Endometrium (tissue), 2 donors: ENCODE data around the gene ARHGAP9.

Source experiments
- FAIRE-seq: peaks from 2 replicates; lab custom pipeline; 2012; peaks lifted over from hg19 to GRCh38; lab: Jason Lieb, UNC
- donor health status: control.
- donor health status: control.

Gene ARHGAP9

DNA sequence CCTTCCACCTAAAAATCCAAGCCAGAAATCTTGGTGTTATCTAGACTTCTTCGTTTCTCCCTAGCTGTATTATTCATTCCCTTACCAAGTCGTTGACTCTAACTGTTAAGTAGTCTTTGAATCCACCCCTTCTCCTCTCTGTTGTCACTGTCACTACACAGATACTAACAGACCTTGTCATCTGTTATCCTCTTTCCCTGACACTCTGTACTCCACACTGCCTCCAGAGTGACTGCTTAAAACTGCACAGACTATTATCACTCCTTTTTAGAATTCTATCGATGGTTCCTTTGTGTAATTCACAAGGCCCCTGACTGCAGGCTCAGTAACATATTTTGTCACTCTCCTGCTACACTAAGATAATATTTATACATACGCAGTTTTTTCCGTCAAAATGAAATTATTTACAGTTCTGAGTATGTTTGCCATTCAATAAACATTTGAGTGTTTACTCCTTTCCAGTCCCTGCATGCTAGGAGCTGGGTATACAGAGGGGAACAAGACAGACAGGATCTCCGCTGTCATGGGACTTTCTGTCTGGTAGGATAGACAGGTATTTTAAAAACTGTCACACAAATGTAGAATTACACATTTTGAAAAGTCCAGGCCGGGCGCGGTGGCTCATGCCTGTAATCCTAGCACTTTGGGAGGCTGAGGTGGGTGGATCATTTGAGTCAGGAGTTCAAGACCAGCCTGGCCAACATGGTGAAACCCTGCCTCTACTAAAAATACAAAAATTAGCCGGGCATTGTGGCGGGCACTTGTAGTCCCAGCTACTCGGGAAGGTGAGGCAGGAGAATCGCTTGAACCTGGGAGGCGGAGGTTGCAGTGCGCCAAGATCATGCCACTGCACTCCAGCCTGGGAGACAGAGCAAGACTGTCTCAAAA lies 12.0 kb upstream of the ARHGAP9 start:
- FAIRE-seq, result no peak

DNA sequence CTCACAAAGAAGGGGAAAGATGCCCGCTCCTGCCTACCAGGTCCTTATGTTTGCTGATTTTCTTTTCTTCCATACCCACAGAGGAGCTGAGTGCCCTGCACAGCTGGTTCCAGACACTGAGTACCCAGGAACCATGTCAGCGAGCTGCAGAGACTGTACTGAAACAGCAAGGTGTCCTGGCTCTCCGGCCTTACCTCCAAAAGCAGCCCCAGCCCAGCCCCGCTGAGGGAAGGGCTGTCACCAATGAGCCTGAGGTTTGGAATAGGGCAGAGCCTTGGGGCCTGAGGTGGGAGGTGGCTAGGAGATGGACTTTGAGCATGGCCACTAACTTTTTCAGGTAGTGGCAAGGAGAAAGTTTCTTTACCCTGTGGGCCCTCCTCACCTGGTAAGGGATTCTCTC lies 10.5 kb upstream of the ARHGAP9 start:
- FAIRE-seq, result no peak

DNA sequence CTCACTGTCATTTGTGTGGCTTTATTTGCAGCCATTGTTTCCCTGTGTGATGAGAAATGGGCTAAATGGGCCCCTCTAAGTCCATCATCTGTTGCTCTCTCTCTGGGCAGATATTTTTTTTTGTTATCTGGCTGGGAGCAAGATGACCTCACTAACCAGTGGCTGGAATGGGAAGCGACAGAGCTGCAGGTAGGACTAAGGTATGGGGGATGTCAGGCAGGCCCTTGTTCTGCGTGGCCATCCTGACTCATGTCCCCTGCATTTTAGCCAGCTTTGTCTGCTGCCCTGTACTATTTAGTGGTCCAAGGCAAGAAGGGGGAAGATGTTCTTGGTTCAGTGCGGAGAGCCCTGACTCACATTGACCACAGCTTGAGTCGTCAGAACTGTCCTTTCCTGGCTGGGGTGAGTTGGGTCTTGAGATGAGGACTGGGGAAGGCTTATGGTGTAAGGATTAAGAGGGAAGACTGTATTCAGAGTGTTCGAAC lies 9.5 kb upstream of the ARHGAP9 start:
- no peak for FAIRE-seq

DNA sequence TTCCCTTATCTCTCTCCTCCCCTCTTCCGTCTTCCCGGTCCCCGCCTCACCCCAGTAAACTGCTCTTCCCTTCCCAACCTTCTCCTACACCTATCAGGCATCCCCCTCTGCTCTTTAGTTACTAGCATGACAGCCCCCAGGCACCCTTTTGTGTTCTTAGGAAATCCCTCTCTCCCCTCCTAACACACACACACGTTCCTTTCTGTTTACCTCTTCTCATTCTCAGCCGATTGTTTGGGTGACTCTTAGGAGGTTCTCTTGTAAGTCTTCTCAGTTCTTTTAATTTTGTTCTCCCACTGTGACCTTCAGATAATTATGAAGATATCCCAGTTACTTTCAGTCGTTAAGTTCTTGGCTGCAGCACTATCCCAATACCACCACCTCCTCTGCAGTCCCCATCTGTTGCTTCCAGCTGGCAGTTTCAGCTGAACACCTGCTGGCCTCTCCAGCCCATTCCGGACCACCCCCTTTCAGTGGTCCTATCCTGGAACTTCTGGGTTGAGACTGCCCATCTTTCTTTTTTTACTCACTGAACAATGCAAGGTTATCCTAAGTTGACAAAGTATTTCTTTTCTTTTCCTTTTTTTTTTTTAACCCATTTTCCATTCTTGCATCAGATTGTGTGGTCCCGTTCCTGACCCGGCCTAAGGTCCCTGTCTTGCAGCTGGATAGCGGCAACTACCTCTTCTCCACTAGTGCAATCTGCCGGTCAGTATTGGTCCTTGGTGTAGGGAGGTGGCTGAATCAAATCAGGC lies 8.9 kb upstream of the ARHGAP9 start:
- FAIRE-seq, result no peak

DNA sequence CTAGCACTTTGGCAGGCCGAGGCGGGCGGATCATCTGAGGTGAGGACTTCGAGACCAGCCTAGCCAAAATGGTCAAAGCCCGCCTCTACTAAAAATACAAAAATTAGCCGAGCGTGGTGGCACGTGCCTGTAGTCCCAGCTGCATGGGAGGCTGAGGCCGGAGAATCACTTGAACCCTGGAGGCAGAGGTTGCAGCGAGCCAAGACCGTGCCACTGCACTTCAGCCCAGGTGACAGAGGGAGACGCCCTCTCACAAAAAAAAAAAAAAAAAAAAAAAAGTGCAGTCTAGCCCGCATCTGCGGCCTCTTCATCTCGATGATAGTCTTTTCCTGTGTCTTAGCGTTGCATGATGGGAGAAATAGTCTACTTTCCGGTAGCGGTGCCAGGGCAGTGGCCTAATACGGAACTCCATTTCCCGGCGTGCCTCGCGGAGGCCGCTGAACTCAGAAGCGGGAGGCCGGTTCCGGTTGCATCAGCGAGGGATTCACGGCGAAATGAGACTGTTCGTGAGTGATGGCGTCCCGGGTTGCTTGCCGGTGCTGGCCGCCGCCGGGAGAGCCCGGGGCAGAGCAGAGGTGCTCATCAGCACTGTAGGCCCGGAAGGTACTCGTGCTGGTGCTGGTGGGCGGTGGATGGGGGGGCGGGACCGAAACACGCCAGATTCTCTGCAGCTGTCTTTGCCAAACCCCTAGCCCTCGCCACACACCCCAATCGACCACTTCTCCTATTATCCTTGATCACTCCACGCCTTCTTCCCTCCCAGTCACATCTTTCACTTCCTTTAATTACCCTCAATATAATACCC lies 8.1 kb upstream of the ARHGAP9 start, which contains the start of gene MARS1:
Gene MARS1, plus strand, starts transcription at position 472 of the 805 bp plus-strand sequence. Its CDS starts 23 bp downstream, at position 495.
- peak; percentile 87 for FAIRE-seq

DNA sequence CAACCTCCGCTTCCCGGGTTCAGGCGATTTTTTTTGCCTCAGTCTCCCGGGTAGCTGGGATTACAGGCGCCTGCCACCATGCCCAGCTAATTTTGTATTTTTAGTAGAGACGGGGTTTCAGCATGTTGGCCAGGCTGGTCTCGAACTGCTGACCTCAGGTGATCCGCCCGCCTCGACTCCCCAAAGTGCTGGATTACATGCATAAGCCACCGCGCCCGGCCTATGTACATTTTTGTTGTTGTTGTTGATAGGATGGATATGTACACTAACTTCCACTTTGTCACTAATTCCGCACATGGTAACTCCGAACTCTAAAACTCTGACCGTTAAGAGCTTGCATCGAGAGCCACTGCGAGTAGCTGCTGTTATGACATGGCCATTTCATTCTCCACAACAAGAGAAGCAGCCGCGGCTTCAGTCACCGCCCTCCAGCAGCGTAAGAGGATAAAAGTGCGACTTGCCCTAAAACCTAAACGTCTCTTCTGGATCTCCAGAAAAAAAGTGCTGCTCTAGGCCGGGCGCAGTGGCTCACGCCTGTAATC lies 7.5 kb upstream of the ARHGAP9 start:
- FAIRE-seq, result no peak

DNA sequence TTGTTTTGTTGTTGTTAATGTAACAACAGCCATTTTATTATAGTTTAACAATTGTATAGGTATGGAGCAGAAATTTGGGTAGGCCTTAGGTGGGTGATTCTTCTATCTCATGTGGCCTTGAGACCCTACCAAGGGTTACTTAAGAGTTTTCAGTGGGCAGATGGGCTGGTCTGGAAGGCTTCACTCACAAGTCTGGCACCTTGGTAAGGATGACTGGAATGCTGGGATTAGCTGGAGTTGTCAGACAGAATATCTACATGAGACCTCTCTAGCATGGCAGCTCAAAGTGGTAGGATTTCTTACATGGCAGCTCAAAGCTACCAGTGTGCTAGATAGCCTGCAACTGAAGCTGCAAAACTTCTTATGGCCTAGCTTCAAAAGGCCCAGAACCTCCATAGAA lies 6.0 kb upstream of the ARHGAP9 start:
- FAIRE-seq, result no peak

DNA sequence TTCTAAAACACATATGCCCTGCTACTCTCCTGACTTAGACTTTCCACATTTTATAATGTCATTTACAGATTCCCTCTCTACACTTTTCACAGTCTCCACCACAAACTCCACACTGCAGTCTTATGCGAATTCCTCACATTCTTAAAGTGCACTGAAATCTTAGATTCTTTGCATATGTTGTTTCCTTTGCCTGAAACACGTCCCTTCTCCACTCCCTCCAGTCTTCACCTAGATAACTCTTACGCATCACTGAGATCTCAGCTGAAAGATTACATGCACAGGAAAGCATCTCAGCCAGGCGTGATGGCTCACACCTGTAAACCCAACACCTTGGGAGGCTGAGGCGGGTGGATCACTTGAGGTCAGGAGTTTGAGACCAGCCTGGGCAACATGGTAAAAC lies 3.8 kb upstream of the ARHGAP9 start:
- FAIRE-seq, result no peak

DNA sequence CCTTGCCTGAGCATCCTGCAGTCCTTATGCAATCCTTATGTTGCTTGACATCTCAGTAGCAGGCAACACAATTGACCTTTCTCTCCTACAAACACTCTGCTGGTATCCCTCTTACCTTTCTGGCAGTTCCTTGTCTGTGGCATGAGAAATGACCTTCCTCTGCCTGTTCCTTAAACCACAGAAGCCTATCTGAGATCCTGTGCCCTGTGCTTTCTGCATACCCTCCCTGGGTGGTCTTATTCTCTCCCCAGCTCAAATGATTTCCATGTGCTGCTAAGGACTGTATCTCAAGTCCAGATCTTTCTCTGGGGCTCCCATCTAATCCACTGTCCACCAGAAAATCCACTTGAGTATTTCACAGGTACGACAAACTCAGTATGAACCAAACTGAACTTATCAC lies 2.0 kb upstream of the ARHGAP9 start:
- FAIRE-seq, result no peak

DNA sequence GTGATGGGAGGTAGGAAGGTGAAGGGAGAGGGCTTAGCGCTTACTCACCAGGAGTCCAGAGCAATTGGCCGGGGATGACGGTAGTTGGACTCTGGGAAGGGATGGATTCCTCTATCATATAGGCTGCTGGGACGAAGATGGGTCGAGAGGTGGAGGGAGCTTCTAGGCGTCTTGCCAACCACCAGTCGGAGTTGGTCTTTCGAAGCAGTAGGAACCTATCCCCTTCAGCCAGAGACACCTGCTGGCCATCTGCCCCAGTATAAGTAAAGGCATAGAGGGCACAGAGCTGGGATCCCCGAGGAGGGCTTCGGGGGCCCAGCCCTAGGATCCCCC lies 657 bp downstream of the ARHGAP9 start:
- FAIRE-seq, result no peak

DNA sequence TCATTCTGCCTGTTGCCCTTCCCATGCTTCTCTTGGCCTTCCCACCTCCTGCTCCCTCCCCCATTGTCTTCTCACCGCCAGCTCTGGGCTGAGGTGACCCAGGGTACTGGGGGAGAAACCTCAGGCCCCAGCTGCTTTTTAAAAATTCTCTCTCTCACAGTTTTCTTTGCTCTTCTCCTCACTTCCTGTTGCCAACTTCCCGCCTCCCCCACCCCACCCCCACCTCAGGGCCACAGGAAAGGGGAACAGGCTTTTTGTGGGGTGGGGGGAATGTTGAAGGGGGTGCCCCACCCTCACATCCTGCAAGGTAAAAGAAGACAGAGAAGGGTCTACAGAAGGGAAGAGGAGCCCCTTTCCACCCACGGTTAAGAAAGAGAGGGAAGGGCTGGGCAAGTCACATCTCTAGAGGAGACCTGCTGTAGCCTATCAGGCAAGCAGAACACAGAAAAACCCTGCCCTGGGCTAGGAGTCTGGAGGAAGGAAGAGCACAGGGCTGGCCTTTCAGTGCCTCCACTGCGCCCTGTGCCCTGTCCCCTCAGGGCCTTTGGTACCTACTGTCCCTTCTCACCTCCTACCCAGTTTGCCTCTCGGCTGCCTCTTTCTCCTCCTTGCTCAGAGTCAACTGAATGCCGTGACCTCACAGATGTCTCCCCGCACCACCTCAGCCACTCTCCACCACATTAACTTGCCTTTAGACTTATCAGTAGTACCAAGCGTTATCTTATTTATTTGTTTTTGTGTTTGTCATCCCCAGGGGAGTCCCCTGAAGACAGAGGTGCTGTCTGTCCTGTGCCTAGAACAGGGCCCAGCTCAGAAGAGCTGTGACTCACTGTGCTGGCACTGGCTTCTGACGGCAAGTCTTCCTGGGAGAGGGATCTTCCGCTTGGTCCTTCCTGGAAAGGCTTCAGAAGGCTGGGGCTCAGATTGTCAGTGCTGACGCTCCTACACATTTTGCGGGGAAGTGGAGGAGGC lies 1.7 kb downstream of the ARHGAP9 start:
- no peak for FAIRE-seq

DNA sequence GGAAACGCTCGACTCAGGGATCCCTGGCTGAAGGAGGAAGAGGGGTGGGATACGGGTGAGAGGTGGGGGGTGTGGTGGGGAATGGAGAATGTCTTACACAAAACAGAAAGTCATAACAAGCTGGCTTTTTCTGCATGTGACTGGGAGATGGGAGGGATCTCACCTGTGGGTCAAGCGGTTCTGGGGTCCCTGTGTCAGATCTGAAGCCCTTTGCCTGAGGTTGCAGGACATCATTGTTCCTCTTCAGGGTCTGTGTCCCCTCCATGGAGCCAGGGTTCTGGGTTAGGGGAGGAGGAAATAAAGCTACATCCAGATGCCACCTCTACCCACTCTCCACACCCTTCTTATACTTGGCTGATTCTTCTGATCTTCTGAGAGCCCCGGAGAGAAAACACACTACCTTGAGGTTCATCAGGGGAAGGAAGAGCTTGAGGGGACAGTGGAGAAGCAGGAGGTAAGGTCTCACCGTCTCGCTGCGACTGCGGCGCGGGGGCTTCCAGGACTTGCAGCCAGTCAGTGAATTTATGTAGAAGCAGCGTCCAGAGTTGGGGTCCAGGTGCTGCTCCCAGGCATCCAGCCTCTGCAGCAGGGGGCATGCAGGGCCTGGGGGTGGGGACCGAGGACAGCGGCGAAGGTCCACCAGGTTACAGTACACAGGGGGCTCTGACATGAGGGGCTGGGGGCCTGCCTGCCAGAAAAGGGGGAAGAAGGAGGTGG lies 2.5 kb downstream of the ARHGAP9 start:
- FAIRE-seq, result no peak

DNA sequence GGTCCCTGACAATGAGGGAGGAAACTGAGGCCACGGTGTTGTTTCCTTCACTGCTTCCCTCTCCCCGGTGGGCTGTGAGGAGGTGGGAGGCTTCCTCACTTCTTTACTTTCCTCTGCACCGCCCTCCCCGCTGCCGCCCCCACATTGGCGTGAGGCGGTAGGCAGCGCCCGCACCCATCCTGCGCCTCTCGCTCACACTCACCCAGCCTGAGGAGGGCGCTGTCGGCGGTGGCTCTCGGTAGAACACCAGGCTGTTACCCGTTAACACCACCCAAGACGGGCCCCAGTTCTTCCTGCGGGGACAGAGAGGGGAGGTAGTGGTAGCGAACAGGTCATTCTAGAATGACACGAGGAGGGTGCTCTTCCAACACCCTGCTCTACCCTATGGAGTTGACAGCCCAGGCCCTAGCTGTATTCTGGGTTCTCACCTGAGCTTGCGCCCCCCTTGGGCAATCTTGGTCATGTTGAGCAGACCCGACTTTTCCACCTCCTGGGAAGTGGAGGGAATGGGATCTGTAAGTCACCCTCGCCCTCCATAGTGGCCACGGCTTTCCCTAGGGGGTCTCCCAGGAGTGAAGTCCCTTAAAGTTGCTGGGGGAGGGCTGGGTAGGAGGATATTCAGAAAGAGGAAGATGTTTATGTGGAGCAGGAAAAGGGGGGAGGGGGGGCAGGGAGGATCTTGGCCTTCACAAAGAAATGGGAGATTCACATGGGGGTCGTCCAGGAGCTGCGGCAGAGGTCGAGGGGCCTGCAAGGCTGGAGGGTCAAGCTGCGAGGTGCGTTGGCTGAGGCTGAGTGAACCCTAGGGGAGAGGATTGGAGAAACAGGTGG lies 3.3 kb downstream of the ARHGAP9 start:
- no peak for FAIRE-seq

DNA sequence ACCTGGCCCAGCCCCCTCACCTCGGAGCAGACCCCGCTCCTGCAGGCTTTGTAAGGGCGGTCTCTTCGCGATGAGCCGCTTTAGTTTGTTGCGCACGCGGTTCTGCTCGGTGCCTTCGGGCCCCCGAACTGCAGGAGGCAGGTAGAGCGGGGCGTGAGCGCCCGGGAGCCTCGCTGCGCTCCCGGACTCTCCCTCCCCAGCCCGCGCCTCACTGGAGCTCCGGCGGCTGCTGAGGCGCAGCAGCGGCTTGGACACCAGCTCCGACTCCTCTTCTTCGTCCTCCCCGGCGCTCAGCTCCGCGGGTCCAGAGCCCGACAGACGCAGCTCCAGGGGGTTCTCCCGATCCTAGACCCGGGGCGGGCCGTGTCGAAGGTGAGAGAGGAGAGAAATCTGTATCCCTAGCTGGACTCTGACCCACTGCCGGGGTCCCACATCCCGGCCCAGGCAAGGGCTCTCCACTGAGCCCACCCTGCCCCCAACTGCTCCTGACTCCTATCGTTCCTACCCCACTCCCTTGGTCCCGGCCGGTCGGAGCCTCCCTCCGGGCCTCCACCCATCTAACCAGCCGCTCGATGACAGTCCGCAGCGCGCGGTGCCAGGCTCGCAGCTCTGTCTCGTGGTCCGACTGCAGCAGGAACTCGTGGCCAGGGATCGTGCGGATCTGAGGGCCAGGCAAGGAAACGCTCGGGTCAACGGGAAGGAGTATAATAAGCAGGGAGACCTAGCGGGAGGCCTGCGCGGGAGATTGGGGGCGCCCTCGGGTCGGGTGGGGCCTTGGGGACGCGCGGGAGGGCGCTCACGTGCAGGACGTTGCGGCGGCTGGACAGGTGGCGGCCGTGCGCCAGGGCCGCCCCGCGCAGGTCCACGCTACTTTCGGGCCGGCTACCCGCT lies 4.2 kb downstream of the ARHGAP9 start:
- no peak for FAIRE-seq

DNA sequence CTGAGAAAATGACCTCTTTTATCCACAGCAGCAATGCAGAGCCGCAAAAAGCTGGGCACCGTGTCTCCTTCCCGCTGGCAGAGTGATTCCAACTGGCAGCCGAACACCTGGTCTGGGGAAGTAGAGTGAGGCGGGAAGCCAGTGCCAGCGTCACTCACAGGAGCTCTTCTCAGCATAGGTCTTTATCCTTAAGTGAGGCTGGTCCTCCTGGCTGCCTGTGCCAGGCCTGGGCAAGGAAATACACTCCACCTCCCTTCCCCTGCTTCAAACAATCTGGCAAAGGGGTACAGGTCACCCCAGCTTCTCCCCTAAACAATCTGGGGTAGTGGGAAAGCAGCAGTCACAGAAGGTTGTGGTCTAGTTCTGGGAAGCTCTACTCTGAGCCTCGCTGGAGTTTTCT lies 4.8 kb downstream of the ARHGAP9 start:
- no peak for FAIRE-seq

DNA sequence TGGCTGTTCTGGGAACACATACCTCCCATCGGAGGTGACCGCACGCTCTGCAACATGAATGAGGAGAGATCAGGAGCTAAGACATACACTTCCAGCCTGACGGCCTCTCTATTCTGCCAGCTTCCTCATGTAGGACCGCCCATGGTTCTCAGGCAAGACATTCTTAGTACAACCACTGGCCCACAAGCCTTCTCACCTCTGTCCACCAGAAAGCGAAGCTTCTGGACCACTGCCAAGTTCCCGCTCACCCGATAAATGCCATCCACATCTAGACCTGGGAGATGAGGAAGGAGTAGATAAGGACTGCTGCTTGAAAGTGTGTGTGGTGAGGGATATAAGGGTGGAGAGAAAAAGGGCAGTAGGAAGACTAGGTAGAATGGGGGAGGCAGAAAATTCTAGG lies 5.2 kb downstream of the ARHGAP9 start:
- no peak for FAIRE-seq

DNA sequence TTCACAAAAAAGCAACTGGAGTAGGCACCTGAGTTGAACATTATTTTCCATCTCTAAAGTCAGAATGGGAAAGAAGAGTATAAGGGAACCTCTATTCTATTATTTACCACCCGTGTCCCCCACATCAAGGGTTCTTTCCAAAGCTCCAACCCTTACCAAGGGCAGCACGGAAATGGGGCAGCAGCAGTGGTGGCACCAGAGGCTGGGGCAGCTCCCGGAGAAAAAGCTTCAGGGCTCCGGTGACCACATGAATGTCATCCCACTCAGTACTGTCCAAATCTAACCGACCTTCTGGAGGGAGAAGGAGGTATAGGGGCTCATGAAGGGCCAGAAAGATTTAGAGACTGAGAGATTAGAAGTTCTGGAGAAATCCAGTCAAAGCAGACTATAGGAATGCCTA lies 5.8 kb downstream of the ARHGAP9 start:
- no peak for FAIRE-seq

DNA sequence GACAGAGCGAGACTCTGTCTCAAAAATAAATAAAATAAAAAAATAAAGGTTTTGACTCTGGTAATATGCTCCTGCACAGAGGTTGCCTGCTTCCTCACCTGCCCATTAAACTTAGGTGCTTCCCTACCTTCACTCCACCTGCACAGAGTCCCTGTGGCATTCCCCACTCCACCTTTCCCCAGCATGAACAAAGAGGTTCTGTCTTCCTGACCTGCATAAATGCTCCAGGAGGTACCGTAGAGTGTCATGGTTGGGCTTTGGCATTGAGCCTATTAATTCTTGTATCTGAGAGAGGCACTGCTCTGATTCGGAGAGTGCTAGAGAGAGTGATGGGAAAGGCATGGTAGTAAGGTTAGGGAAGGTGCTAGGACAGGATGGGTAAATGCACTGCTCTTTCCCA lies 6.3 kb downstream of the ARHGAP9 start:
- no peak for FAIRE-seq
